ENCODE measurements around the gene SYTL1. TPM values are rescaled to one million over a fixed set of nuclear protein-coding genes. Genes with fewer than 3 reads are reported as not detected.

SYTL1 gene
- total RNA-seq, 1 experiment from 2014 or later, result 0.63 TPM

- DNase-seq (ENCODE audit: low read depth), result peak; percentile 97
Observed at GRCh38 chr1:27403065-27403726, 61.4 kb downstream of the SYTL1 start.

Other genes with a start within 250 kb of the SYTL1 start
- 14.9 and 16.7 TPM in 2 replicates for gene SLC9A1, start 186.9 kb upstream of the SYTL1 start, total RNA-seq (2014; rRNA removed)
- gene WDTC1, start 107.4 kb upstream of the SYTL1 start, total RNA-seq (2014; rRNA removed), result 19.3 and 19.8 TPM in 2 replicates
- 50.5 and 52.2 TPM in 2 replicates for gene TMEM222, start 19.9 kb upstream of the SYTL1 start, total RNA-seq (2014; rRNA removed)
- 36.9 and 37.0 TPM in 2 replicates for gene MAP3K6, start 24.9 kb downstream of the SYTL1 start, total RNA-seq (2014; rRNA removed)
- gene FCN3, start 32.8 kb downstream of the SYTL1 start, total RNA-seq (2014; rRNA removed), result not detected in 2 replicates
- gene CD164L2, start 41.3 kb downstream of the SYTL1 start, total RNA-seq (2014; rRNA removed), result not detected in 2 replicates
- 8.1 and 8.7 TPM in 2 replicates for gene GPR3, start 50.6 kb downstream of the SYTL1 start, total RNA-seq (2014; rRNA removed)
- 21.2 and 31.0 TPM in 2 replicates for gene WASF2, start 148.1 kb downstream of the SYTL1 start, total RNA-seq (2014; rRNA removed)

Data from LHCN-M2 (cell line).